Right kidney (tissue), 1 donor: ENCODE measurements around the gene SNTG2.

ENCODE experiments used
- DNase-seq: peaks from one replicate; pipeline ENCODE4 v3.0.0-alpha.2; 2016

SNTG2 gene

DNA sequence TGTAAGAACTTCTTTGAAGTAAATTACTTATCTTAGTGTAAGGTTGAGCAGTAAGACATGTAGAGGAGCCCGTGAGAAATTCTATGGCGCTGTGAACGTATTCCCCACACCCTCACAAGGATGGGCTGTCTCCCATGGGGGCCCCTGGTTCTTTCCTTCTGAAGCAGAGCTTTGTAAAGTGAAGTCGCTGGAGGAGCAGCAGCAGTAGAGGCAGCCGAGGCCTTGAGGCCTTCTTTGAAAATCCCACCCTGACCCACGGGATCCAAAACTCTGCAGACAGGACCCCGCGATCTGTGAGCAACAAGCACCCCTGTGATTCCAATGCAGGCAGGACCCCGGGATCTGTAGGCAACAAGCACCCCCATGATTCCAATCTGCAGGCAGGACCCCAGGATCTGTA, 23.8 kb upstream of the SNTG2 start:
- DNase-seq = no peak

DNA sequence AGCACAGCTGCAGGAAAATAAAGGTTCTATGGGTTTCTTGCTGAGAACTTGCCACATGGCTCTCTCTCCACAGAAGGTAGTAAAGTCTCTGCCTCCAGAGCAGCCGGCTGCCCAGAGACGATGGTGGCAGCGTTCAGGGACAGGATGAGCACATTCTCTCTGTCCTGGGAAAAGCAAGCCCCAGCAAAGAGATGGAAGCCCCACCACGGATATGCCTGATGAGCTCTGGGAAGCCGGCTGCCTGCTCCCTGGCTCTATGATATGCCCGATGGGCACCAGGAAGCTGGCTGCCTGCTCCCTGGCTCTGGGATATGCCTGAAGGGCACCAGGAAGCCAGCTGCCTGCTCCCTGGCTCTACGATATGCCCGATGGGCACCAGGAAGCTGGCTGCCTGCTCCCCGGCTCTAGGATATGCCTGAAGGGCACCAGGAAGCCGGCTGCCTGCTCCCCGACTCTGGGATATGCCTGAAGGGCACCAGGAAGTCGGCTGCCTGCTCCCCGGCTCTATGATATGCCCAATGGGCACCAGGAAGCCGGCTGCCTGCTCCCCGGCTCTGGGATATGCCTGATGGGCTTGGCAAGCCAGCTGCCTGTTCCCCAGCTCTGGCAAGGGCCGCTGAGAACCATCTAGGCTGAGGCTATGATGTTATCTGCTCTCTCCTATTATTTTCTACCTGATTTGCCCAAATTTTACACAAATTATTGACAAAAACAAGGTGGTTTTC, 21.5 kb upstream of the SNTG2 start:
- no peak for DNase-seq

DNA sequence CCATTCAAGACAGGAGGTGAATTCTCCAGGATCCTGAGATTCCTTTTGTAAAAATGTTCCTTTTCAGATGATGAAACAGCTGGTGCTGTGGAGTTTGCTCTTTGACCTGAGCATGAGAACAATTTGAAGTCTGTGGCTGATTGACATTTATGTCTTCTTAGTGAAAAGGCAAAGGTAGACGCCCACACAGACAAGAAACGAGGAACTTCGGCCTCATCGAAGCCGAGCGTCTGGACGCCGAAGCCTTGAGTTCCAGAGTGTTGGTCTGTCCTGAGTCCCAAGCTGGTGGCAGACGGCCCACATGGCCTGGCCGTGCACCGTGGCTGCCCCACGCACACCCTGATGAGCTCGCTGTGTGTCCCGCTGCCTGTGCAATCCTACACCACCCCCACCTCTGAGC, 20.7 kb upstream of the SNTG2 start:
- no peak for DNase-seq

DNA sequence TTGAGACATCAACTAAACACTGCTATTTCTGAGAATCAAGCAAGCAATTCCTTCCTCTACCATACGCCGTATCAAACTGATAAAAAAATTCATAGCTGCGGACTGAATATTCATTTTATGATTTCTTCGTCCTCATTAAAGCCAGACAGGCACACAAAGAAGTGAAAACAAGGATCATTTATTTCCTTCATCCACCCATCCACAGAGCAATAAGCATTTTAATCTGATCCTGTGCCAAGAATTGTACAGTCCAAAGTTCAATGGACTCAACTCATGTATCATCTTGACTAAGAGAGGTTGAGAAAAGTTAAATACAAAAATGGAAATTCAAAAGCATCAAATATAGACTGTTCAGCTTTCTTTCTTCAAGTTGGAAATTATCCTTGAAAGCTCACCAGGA, 19.7 kb upstream of the SNTG2 start:
- DNase-seq = no peak

DNA sequence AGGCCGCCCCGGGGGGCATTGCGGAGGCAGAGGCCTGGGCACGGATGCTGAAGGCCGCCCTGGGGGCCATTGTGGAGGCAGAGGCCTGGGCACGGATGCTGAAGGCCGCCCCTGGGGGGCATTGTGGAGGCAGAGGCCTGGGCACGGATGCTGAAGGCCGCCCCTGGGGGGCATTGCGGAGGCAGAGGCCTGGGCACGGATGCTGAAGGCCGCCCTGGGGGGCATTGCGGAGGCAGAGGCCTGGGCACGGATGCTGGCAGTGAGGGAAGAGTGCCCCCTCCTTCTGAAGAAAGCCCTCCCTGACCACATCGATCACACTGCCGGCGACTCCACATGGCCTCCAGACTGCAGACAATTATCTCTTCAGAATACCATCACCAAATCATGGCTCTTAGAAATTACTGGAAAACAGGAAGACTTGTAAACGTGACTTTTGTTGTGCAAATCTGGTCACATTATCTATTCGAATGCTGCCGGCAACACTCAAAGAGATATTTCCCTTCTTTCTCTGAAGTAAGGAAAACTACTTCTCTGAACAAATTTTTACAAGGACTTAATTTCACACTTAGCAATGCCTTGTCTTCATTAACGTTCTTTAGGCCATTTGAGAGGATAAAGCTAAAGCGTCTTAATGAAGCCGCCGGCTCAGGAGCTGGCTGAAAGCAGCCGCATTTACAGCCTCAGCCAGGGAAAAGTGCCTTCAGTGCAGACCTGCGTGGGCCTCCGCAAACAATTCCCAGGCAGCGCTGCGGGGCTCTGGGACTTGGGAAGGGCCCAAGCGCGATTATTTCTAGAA, 18.1 kb upstream of the SNTG2 start:
- DNase-seq = no peak

DNA sequence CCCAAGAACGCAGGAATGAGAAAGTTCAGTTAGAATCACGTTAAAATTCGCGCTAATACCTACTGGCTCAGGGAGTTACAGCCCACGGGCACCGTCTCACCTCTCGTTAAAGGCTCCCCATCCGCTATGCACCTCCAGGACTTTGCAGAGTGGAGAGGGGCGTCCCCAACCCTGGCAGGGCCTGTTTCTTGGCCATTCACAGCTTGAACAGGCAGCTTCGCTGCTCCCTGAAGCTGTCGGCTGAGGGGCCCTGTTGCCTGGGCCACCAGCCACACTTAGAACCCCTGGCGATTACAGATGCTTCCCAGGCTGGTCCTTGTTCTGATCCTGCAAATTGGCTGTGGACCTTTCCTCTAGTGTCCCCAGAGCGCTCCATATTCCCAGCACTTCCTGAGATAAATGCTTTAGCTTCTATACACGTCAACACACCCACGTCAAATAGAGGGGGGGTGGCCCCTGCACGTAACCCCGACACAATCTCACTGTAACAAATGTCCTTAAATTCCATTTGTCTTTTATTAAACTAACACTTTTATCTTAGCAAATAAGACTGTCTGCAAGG, 16.8 kb upstream of the SNTG2 start:
- no peak for DNase-seq

DNA sequence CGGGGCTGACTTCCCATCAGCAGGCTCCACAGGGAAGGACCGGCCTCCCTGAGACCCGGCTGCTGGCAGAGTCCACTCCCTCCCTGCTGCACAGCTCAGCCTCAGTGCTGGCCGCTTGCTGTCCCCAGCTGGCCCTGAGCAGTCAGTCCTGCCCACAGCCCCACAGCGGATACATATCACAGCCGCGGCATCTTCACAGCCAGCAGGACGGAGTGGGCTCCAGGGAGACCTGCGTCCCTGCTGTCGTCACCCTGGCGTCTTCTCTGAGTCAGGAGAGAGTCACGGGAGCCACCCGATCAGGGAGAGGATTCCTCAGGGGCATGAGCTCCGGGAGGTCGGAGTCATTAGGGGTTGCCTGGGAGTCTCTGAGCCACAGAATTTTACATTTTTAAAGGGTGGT, 13.1 kb upstream of the SNTG2 start:
- no peak for DNase-seq

DNA sequence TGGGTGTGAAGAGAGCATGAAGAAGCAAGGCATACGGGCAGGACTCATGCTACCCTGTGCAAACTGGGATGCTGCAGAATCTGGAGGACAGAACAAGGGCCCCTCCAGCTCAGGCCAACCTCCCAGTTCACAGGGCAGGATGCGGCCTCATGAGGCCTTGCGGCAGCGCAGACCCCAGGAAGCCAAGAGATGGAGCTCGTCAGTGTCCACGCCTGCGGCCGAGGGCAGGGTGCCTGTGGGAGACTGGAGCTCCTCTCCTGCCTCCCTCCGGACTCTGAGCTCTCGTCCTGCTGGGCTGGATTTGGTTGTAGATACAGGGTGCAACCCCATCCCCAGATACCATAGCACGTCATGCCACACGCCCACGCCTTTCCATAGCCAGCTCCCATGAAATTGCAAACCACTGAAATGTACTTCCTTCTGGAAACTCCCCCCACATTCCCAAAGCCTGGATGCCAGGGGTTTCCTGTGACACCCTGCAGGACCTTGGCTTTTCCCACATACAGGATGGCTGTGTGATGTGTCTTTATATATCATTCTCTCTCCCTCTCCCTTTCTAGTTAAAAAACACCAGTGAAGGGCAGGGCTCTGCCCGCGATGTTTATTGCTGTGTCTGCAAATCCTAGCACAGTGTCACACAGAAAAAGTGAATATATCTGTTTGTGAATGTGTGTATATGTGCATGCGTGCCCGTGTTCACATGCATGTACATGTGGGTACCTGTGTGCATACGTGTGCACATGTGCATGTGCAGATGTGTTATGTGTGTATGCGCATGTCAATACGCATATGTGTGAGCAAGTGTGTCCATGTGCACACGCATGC, 12.3 kb upstream of the SNTG2 start:
- no peak for DNase-seq

DNA sequence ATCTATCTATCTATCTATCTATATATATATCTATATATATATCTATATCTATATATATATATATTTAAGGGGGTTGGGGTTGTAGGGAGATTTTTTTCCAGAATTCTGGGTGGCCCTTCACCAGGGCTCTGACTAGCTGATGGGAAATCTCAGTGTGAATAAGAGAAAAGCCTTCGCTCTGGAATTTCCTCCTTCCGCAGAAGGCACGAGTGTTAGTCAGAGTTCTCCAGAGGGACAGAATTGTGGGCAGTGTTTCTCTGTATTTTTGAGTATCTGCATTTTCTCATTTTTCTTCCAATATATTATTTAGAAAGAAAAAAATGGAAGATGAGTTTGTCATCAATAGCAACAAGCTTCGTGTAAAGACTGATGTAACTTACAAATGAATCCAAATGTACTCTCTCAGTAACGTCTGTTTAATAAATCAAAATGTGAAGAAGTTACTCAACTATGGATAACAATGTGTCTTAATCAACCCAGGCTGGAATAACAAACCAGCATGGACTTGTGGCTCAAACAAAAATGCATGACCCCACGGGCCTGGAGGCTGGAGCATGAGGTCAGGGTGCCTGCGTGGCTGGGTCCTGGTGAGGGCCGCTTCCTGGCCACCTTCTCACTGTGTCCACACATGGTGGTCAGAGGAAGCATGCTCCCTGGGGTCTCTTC, 10.6 kb upstream of the SNTG2 start:
- no peak for DNase-seq

DNA sequence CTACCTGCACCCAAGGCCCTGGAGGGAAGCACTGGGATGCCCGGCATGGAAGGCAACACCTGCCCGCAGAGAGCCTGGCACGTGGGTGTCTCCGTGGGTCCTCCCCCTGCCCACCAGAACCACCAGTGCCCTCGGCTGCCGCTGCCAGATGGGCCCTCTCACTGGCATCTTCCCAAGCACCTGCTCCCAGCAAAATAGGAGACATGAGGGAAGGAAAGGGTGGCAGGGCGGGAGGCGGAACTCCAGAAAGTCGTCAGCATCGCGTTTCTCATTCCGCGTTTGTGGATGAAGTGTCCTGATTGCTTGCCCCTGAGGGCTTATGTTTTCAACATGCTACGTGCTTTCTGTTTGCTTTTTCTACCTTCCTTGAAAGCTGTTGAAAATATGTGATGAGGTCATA, 8.8 kb upstream of the SNTG2 start:
- no peak for DNase-seq

DNA sequence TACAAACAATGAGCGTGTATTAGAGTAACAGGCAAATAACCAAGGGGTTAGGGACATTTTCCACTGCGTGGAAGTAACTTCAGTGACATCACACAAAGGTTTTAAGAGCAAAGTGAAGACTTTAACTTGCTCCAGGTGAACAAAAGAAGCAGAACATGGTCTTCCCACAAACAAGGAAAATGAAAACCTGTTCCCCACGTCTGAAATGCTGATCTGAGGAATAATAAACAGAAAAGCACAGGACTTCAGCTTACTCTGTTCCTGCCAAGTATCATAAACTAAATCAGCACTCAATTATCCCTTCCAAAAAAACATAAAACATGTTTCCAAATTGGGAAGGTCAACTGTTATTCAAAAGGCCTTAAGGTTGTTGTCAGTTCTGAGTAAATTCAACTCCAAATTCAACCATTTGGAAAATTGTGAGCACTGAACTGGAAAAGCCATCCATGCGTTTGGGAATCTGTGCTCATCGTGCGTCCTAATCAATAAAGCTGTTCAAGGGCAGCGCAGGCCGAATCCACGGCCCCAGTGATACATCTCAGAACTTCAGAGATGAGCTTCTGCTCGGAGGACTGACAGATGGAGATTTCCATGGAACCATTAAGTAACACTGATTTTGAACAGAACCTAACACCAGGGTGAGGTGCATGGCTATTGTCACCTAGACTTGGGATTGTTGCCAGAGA, 7.7 kb upstream of the SNTG2 start:
- no peak for DNase-seq

DNA sequence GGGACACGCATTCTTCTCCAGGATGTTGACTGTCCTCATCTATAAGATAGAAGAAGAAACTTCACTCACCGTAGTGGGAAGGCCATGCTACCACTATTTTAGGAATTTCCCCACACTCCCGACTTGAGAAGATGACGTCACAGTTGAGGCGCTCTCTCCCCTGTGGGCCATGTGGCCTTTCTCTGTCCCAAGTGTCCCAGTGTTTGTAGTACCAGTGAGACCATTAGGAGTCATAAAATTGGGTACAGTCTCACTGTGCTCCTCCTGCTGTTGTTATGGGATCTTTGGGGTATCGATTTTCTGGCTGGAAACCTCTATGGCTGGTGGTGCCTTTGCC, 7.2 kb upstream of the SNTG2 start:
- DNase-seq = no peak

DNA sequence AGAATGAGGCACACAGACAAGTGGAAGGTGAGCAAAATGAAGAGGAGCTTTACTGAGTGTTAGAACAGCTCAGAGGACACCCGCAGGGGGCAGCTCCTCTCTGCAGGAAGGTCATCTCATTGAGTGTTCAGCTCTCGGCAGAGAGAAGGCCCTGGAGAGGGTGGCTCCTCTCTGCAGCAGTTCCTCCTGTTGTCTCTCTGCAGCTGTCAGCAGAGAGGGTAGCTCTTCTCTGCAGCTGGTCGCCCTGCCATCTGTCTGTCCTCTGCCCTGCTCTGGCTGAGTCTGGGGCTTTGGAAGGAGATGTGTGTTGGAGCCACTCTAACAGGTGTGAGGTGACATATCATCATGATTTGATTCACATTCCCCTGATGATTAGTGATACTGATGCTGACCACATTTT, 6.8 kb upstream of the SNTG2 start:
- DNase-seq = no peak

DNA sequence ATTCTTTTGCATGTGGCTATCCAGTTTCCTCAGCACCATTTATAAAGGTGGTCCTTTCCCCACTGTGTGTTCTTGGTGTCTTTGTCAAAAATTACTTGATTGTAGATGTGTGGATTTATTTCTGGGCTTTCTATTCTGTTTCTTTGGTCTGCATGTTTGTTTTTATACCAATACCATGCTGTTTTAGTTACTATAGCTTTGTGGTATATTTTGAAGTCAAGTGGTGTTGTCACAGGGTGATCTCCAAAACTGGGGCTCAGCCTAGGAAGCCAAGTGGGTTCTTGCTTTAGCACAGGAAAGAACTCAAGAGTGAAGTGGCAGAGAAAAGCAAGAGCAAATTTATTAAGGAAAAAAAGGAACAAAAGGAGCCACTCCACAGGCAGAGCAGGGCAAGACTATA, 6.0 kb upstream of the SNTG2 start:
- DNase-seq = no peak

DNA sequence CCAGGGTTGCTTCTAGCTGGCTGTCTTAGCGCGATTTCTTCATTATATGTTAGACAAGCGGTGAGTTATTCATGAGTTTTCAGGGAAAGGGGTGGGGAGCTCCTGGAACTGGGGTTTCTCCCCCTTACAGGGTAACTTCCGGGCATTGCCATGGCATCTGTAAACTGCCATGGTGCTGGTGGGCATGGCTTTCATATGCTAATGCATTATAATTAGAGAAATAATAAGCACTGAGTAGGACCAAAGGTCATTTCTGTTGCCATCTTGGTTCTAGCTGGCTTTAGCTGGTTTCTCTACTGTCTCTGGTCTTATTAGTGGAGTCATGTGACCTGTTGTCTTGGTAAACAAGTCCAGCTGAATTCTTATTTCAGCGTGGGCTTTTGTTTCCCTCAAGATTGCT, 5.5 kb upstream of the SNTG2 start:
- no peak for DNase-seq

DNA sequence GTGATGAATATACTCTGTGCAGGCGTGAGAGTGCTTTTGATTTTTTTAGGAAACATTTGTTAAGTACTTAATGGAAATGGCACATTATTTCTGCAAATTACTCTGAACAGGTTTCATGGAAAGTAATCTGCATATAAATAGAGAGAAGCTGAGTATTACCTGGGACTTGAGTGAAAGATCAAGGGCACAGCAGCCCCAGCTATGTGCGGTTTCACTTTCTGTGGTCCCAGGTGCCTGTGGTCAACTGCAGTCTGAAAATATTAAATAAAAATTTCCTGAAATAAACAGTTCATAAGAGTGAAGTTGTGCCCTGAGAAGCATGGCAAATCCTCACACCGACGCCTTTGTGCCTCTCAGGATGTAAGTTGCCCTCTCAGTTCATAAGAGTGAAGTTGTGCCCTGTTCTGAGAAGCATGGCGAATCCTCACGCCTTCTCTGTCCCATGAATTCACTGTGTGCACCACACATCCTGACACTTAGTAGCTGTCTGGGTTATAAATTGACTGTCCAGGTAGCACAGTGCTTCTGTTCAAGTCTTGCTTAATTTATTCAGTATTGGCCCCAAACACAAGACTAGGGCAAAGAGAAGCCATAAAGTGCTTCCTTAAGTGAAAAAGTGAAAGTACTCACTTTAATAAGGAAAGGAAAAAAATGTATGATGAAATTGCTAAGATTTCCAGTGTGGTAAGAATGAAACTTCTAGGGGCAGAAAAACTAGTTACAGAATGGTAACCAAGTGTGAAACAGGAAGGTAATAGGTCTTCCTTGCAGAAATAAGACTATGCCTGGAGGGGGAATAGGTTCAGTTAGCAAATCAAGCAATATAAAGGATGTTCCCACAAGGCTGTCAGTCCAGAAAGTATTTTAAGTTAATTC, 4.3 kb upstream of the SNTG2 start:
- no peak for DNase-seq

DNA sequence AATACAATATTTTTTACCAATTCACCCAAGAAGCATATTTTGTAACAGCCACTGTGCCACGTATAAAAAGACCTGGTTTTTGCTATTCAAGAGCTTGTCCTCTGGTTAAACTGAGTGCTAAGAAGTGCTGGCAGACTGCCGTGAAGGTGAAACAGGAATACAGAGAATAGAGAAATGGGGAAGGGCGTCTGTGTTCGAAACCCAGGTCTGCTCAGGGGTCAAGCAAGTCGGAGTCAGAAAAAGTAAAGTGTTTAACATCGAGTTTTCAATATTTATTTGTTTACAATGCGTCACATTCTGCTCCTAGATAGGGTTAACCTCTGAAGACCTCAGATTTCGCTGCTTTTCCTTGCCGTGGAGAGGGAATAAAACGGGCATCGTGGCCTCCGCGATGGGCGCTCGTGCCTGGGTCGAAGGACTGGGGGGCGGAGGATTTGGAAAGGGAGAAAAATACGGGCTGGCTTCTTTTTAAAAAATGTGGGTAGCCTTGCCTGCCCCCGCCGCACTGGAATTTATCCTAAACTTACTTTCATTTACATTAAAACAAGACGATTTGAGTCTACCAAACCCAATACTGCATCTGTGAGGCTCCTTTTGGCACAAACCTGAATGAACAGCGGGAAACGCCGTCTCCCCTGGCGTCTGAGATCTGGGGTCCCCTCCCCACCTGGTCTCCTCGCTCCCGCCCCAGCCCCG, 1.1 kb upstream of the SNTG2 start:
- peak; percentile 53 for DNase-seq

DNA sequence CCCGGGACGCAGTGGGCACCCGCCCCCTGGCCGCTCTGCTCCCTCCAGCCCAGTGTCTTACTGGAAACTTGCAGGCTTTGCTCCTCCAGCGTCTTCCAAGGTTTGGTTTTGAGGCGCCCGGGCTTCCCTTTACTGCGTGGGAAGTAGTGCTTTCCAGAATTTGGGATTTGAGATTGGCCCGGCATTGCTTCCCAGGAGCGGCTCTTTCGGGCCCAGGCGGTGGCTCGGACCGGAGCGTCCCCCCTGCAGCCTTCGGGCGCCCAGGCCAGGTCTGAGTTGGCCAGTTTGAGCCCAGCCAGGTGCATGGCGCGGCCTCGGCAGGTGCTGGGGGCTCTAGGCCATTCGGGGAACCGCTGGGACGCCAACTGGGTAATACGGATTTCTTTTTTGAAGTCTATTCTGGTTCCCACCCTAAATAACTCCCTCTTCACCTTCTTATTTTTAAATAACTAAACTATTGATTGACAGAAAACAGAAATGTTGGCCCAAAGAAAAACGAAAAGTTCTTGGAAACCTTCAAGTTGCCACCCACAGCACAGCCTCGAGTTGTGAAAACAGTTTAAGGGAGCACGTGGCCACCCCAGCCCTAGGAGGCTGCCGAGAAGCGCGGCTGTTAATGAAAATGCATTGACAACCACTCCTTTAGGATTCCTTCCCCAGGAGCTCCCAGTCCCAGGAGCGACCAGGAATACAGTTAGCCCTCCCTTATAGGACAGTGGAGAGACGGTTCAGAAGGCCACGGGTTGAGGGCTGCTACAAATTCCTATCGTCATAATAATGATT, 766 bp downstream of the SNTG2 start:
- peak; percentile 53 for DNase-seq

DNA sequence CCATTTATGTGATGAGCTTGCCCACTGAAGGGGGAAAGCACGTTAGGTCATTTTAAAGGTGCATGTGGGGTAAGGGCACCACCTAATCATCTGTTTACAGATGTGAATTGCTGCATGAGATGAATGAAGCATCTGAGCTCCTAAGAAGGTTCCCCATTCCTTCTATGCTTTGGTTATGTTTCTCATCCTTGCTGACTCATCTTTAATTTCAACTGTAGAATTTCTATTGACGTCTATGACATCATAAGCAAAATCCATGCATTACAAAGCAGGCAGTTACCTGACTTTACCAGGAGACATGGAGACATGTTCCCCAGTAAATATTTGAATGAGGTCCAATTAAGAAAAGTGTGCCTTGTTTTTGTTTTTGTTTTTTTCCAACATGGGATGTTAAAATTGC, 2.8 kb downstream of the SNTG2 start:
- no peak for DNase-seq
